Measurements from ENCODE around the gene ELP6. TPM values are rescaled to one million over a fixed set of nuclear protein-coding genes. Genes with fewer than 3 reads are reported as not detected.
"Not testable (repeated sequence)": the region's sequence is repeated elsewhere in the genome, so short reads cannot be mapped to it uniquely, and the experiment has no call there.

Gene ELP6
- total RNA-seq, 4 donors from 2014 or later: 16.9 to 31.1 (median 26.6) TPM

- Histone ChIP-seq H3K27me3 (no peaks in the 10 kb centered on the region), H3K4me1 (no peaks in the 10 kb centered on the region), H3K9me3 (no peaks in the 10 kb centered on the region), H3K4me3 (no peak overlapping the region), H3K36me3 (peaks cover 0 to 22% of the 10 kb centered on the region in 2 donors), H3K27ac (no peak overlapping the region)
- TF ChIP-seq POLR2A (IDR thresholded peaks at IDR 0.05) (no peak), CTCF (IDR thresholded peaks at IDR 0.05 in 4 of 5, conservative IDR thresholded peaks at IDR 0.05 in 1 of 5) (no peak)
- intact Hi-C loops (cut with DNase I; ENCODE audit: low total_unique reads): no loop called here
- ATAC-seq (no peak), DNase-seq (no peak)
- in situ Hi-C loops (cut with MboI; ENCODE audit: low sequenced_read_pairs in 4 of 4): no loop called here
Measured at GRCh38 chr3:47491777-47492176, 21.7 kb downstream of the ELP6 start.

DNA sequence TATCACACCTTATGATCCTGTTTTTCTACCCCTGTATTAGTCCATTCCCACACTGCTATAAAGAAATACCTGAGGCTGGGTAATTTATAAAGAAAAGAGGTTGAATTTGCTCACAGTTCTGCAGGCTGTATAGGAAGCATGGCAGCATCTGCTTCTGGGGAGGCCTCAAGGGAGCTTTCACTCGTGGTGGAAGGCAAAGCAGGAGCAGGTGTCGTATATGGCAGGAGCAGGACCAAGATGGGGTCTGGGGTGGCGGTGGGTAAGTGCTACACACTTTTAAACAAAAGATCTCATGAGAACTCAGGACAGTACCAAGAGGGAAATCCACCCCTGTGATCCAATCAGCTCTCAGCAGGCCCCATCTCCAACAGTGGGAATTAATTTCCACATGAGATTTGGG is 22.3 kb downstream of the ELP6 start:
- Histone ChIP-seq H3K4me3 (no peak overlapping the region), H3K9me3 (no peaks in the 10 kb centered on the region), H3K27ac (no peak overlapping the region), H3K4me1 (no peaks in the 10 kb centered on the region), H3K36me3 (peaks cover 0 to 19% of the 10 kb centered on the region in 2 donors), H3K27me3 (no peaks in the 10 kb centered on the region)
- intact Hi-C loops (cut with DNase I; ENCODE audit: low total_unique reads) (no loop called here), in situ Hi-C loops (cut with MboI; ENCODE audit: low sequenced_read_pairs in 4 of 4) (no loop called here)
- DNase-seq: no peak
- TF ChIP-seq POLR2A (IDR thresholded peaks at IDR 0.05) (no peak), CTCF (IDR thresholded peaks at IDR 0.05 in 4 of 5, conservative IDR thresholded peaks at IDR 0.05 in 1 of 5) (no peak)
- no peak for ATAC-seq

DNA sequence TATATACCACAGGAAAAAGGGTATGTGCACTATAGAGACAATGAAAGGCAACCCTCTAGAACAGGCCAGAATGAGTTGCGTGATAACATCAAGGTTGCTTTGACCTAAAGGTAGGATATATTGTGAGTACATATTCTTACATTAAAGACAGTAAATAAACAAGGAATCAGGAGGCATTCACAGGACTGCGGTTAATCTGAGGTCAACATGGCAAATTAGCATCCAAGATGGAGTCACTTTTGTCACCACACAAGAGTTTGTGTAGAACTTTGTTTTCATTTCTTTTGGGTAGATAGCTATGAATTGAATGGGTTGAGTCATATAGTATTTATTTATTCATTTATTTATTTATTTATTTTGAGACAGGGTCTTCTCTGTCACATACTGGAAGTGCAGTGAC is 26.2 kb downstream of the ELP6 start:
- Histone ChIP-seq H3K4me3 (no peak overlapping the region), H3K36me3 (peaks cover 0 to 4% of the 10 kb centered on the region in 2 donors), H3K4me1 (no peaks in the 10 kb centered on the region), H3K27me3 (no peaks in the 10 kb centered on the region), H3K9me3 (no peaks in the 10 kb centered on the region), H3K27ac (no peak overlapping the region)
- DNase-seq (no peak), ATAC-seq (no peak)
- TF ChIP-seq POLR2A (IDR thresholded peaks at IDR 0.05) (no peak), CTCF (IDR thresholded peaks at IDR 0.05 in 4 of 5, conservative IDR thresholded peaks at IDR 0.05 in 1 of 5) (no peak)
- intact Hi-C loops (cut with DNase I; ENCODE audit: low total_unique reads): no loop called here
- in situ Hi-C loops (cut with MboI; ENCODE audit: low sequenced_read_pairs in 4 of 4): no loop called here

- Histone ChIP-seq H3K4me3 (no peak overlapping the region), H3K27me3 (no peaks in the 10 kb centered on the region), H3K4me1 (no peaks in the 10 kb centered on the region), H3K9me3 (no peaks in the 10 kb centered on the region), H3K36me3 (peaks cover 0 to 4% of the 10 kb centered on the region in 2 donors), H3K27ac (no peak overlapping the region)
- no peak for ATAC-seq
- no peak for TF ChIP-seq POLR2A (IDR thresholded peaks at IDR 0.05)
- no peak for TF ChIP-seq CTCF (IDR thresholded peaks at IDR 0.05 in 4 of 5, conservative IDR thresholded peaks at IDR 0.05 in 1 of 5)
- no peak for DNase-seq
- intact Hi-C loops (cut with DNase I; ENCODE audit: low total_unique reads): no loop called here
- in situ Hi-C loops (cut with MboI; ENCODE audit: low sequenced_read_pairs in 4 of 4): no loop called here
Measured at GRCh38 chr3:47485812-47486211, 27.7 kb downstream of the ELP6 start.

- TF ChIP-seq POLR2A (IDR thresholded peaks at IDR 0.05): no peak
- TF ChIP-seq CTCF (IDR thresholded peaks at IDR 0.05 in 4 of 5, conservative IDR thresholded peaks at IDR 0.05 in 1 of 5): no peak
- no peak for DNase-seq
- peaks cover 0 to 4% of the 10 kb centered on the region in 2 donors for H3K36me3 ChIP-seq
- no peaks in the 10 kb centered on the region for H3K27me3 ChIP-seq
- no peak overlapping the region for H3K27ac ChIP-seq
- in situ Hi-C loops (cut with MboI; ENCODE audit: low sequenced_read_pairs in 4 of 4): no loop called here
- no peaks in the 10 kb centered on the region for H3K4me1 ChIP-seq
- no peak overlapping the region for H3K4me3 ChIP-seq
- no peaks in the 10 kb centered on the region for H3K9me3 ChIP-seq
- intact Hi-C loops (cut with DNase I; ENCODE audit: low total_unique reads): no loop called here
- no peak for ATAC-seq
Measured at GRCh38 chr3:47482366-47482765, 31.1 kb downstream of the ELP6 start.

GRCh38 chr3:47481763-47482162 is 31.7 kb downstream of the ELP6 start:
- DNase-seq; H3K36me3 ChIP-seq; in situ Hi-C loops (cut with MboI; ENCODE audit: low sequenced_read_pairs in 4 of 4); H3K27me3 ChIP-seq; H3K4me1 ChIP-seq; H3K4me3 ChIP-seq; ATAC-seq; H3K9me3 ChIP-seq; H3K27ac ChIP-seq; intact Hi-C loops (cut with DNase I; ENCODE audit: low total_unique reads): not testable (repeated sequence)

DNA sequence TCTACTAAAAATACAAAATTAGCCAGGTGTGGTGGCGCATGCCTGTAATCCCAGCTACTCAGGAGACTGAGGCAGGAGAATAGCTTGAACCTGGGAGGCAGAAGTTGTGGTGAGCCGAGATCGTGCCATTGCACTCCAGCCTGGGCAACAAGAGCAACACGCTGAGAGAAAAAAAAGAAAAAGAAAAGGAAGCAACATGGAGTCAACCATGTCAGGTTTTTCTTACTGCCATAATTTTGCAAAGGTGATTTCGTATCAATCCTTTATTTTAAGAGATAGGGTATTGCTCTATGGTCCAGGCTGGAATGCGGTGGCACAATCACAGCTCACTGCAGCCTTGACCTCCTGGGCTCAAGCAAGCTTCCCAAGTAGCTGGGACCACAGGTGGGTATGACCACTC is 33.2 kb downstream of the ELP6 start:
- in situ Hi-C loops (cut with MboI; ENCODE audit: low sequenced_read_pairs in 4 of 4); H3K27me3 ChIP-seq; intact Hi-C loops (cut with DNase I; ENCODE audit: low total_unique reads); DNase-seq; H3K4me3 ChIP-seq; ATAC-seq; H3K27ac ChIP-seq; H3K9me3 ChIP-seq; H3K4me1 ChIP-seq; H3K36me3 ChIP-seq: not testable (repeated sequence)
